ENCODE results near the gene TDRD1. TPM values are rescaled to one million over a fixed set of nuclear protein-coding genes. Genes with fewer than 3 reads are reported as not detected.

Gene TDRD1
- total RNA-seq, 1 donor from 2014 or later, result 0.33 TPM

DNA sequence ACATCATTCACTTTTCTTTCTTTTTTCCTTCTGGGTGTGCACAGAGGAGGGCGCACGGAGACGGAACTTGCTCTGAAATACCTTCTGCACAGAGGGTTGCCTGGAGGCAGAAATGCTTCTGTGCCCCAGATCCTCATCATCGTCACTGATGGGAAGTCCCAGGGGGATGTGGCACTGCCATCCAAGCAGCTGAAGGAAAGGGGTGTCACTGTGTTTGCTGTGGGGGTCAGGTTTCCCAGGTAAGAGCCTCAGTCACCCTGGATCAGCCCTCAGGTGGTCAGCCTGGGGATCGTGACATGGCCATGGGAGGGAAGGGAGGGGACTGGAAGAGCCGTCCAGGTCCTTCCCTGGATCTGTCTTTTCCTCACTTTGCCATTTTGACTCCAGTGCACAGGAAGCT lies 93.5 kb downstream of the TDRD1 start:
- CTCF ChIA-PET, result interaction anchor here (0.7 kb wide), 1 partner anchor 31 kb away, joined by 4 read pairs; no protein-coding TSS in a partner anchor
- no peaks in the 10 kb centered on the region for H3K9me3 Mint-ChIP-seq
- TF ChIP-seq, protein P1, sequence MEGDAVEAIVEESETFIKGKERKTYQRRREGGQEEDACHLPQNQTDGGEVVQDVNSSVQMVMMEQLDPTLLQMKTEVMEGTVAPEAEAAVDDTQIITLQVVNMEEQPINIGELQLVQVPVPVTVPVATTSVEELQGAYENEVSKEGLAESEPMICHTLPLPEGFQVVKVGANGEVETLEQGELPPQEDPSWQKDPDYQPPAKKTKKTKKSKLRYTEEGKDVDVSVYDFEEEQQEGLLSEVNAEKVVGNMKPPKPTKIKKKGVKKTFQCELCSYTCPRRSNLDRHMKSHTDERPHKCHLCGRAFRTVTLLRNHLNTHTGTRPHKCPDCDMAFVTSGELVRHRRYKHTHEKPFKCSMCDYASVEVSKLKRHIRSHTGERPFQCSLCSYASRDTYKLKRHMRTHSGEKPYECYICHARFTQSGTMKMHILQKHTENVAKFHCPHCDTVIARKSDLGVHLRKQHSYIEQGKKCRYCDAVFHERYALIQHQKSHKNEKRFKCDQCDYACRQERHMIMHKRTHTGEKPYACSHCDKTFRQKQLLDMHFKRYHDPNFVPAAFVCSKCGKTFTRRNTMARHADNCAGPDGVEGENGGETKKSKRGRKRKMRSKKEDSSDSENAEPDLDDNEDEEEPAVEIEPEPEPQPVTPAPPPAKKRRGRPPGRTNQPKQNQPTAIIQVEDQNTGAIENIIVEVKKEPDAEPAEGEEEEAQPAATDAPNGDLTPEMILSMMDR (IDR thresholded peaks at IDR 0.05), result no peak
- POLR2A ChIA-PET, result no interaction called here
- DNase-seq (no peak), ATAC-seq (ENCODE audit: low read depth) (no peak)
- no peak overlapping the region for H3K4me3 Mint-ChIP-seq
- no peak overlapping the region for H3K27ac Mint-ChIP-seq
- H3K27me3 Mint-ChIP-seq, result peaks cover 12% of the 10 kb centered on the region
- H3K36me3 Mint-ChIP-seq (ENCODE audit: low read depth), result no peaks in the 10 kb centered on the region
- H3K4me1 Mint-ChIP-seq, result no peaks in the 10 kb centered on the region
- intact Hi-C loops (cut with micrococcal nuclease), result no loop called here

DNA sequence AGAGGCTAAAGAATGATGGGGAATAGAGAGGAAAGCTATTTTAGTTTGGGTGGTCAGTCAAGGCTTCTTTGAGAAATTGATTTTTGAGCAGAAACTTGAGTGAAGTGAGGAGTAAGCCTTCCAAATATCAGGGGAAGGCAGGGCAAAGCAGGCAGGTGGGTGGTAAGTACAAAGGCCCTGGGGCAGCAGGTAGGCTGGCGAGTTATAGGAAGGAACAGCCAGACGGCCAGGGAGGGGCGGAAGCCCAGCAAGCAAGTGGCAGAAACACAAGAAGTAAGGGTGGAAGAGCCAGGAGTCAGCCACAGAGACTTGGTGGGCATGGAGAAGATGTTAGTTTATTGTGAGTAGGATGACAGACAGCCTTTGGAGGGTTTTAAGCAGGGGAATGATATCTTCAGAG lies 94.8 kb downstream of the TDRD1 start:
- H3K36me3 Mint-ChIP-seq (ENCODE audit: low read depth), result no peaks in the 10 kb centered on the region
- ATAC-seq (ENCODE audit: low read depth), result no peak
- H3K27ac Mint-ChIP-seq, result no peak overlapping the region
- H3K4me3 Mint-ChIP-seq, result no peak overlapping the region
- POLR2A ChIA-PET, result no interaction called here
- DNase-seq, result no peak
- no peaks in the 10 kb centered on the region for H3K4me1 Mint-ChIP-seq
- intact Hi-C loops (cut with micrococcal nuclease), result no loop called here
- peaks cover 12% of the 10 kb centered on the region for H3K27me3 Mint-ChIP-seq
- no peaks in the 10 kb centered on the region for H3K9me3 Mint-ChIP-seq
- CTCF ChIA-PET, result no interaction called here
- TF ChIP-seq, protein P1 (IDR thresholded peaks at IDR 0.05), result no peak

DNA sequence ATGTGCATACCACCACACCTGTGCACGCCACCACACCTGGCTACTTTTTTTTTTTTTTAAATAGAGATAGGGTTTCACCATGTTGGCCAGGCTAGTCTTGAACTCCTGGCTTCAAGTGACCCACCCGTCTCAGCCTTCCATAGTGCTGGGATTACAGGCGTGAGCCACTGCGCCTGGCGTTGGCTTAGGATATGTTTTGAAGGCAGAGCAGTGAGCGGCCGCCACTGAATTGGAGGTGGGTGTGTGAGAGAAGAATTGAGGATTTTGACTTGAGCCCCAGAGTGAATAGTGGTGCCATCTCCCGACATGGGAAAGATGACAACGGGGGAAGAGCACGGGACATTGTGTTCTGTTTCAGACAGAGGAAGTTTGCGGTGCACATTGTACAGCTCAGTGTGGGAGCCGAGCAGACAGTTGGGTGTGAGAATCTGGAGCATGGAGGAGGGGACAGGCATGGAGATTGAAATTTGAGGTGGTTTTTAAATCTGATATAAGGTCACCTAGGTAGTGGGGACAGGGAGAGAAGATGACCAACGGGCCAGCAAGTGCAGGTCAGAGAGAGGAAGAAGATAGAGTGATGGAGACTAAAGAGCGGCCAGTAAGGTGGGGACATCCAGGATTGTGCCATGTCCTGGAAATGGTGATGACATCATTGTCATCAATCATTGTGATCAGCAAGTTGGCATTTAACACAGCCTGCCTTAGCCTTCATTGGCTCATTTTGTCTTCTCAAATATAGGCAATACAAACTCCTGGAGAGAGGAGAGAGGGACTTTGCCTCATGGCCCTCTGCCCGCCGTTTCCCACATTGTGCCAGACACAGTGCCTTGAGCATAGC lies 95.7 kb downstream of the TDRD1 start:
- no peak overlapping the region for H3K27ac Mint-ChIP-seq
- ATAC-seq (ENCODE audit: low read depth) (no peak), DNase-seq (no peak)
- H3K4me1 Mint-ChIP-seq, result no peaks in the 10 kb centered on the region
- TF ChIP-seq, protein P1 (IDR thresholded peaks at IDR 0.05), result no peak
- no peak overlapping the region for H3K4me3 Mint-ChIP-seq
- peaks cover 10% of the 10 kb centered on the region for H3K27me3 Mint-ChIP-seq
- ChIA-PET POLR2A (no interaction called here), CTCF (no interaction called here)
- H3K9me3 Mint-ChIP-seq, result no peaks in the 10 kb centered on the region
- no peaks in the 10 kb centered on the region for H3K36me3 Mint-ChIP-seq (ENCODE audit: low read depth)
- intact Hi-C loops (cut with micrococcal nuclease), result no loop called here

DNA sequence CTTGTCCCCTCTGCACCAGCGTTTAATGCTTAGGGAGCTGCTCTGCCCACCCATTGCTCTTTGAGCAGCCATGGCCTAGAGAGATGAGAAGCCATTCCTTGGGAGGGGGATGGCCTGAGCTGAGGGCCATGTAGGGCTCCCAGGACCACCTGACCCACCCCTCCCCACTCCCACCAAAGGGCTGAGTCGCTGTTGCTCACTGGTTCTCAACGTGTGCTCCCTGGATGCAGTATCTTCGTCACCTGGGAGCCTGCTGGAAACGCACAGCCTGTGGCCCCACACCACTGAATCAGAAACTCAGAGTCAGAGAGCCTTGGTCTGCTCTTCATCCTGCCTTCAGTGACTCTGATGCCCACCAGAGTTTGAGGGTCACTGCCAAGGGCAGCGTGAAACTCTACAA lies 96.9 kb downstream of the TDRD1 start:
- intact Hi-C loops (cut with micrococcal nuclease), result no loop called here
- DNase-seq, result no peak
- Mint-ChIP-seq H3K27ac (no peak overlapping the region), H3K27me3 (peaks cover 10% of the 10 kb centered on the region), H3K36me3 (ENCODE audit: low read depth) (no peaks in the 10 kb centered on the region), H3K4me3 (no peak overlapping the region), H3K4me1 (no peaks in the 10 kb centered on the region), H3K9me3 (no peaks in the 10 kb centered on the region)
- TF ChIP-seq, protein P1 (IDR thresholded peaks at IDR 0.05), result no peak
- ATAC-seq (ENCODE audit: low read depth), result no peak
- CTCF ChIA-PET, result no interaction called here
- POLR2A ChIA-PET, result no interaction called here

DNA sequence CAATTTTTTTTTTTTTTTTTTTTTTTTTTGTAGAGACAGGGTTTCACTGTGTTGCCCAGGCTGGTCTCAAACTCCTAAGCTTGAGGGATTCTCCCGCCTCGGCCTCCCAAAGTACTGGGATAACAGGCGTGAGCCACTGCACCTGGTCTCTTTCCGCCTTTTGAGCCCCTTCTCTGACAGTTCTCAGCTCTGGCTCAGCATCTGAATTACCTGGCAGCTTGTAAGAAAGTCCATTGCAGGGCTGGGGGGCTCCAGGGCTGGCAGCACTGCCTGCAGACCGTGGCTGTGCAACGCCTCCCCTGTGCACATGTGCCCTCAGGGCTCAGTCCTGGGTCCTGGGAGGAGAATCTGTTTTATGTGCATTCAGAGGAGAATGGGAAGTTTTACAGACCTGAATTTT lies 97.5 kb downstream of the TDRD1 start:
- ChIA-PET POLR2A (no interaction called here), CTCF (no interaction called here)
- TF ChIP-seq, protein P1 (IDR thresholded peaks at IDR 0.05), result no peak
- Mint-ChIP-seq H3K36me3 (ENCODE audit: low read depth) (no peaks in the 10 kb centered on the region), H3K9me3 (no peaks in the 10 kb centered on the region), H3K4me3 (no peak overlapping the region), H3K4me1 (no peaks in the 10 kb centered on the region), H3K27me3 (peaks cover 10% of the 10 kb centered on the region), H3K27ac (no peak overlapping the region)
- DNase-seq (no peak), ATAC-seq (ENCODE audit: low read depth) (no peak)
- intact Hi-C loops (cut with micrococcal nuclease), result no loop called here

Data from activated B cell treated with CpG ODN at 0.5 μM for 24 hours (primary cell).